ENCODE results near the gene COL21A1.
A peak's percentile ranks its signal among the peaks of the same experiment; 100 is the strongest.
"Not testable (repeated sequence)": the region's sequence is repeated elsewhere in the genome, so short reads cannot be mapped to it uniquely, and the experiment has no call there.

The COL21A1 gene

DNA sequence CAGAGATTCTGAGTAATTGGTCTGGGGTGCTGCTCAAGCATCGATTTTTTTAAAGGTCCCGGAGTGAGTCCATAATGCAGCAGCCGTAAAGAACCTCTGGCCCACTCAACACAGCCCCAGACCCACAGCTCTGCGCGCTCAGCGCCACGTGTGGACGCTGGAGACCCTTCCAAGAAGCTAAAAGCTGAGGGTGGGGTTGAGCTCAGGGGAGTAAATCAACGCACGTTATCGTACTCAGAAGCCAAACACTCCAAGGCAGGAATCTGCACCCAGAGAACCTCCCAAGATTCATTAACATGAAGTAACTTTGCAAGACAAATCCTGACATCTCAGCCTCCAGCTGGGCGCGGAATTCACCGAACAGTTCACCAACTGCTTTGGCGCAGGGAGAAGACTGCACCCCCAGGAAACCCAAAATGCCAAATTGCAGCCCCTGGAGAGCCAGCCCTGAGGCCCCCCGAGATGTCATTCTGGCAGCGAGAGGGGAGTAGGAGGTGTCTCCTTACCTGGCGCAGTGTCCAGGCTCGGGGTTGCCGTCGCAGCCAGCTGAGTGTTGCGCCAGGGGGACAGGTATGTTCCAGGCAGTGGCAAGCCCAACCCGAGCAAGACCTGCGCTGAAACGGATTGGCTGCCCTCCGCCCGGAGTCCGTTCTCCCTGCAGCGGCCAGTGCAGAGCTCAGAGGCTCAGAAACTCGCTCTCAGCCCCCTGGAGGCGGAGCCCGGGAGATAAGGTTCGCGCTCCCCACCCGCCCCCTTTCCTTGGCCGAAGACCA lies at the start of gene COL21A1:
COL21A1 (minus strand) TSS at position 700 of the 773 bp plus-strand sequence. CDS start 64,962 bp downstream, outside the sequence.
- peak; percentile 9 for DNase-seq

DNA sequence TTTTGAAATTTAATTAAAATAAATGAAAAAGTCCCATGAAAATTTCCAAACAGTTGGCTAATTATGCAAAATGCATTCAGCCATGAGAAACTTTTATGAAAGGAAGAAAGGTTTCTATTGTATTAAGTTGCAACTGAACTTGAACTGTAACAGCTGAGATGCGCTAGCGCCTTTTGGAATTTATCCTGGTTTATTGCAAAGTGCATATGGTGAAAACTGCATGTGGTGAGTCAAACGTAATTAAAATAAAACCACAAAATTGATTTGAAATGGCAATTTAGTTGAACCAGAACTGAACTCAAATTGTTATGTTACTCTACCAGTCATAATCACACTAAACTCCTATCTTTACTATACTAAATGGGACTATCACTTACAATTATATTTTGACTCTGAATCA lies 46.4 kb upstream of the COL21A1 start:
- peak; percentile 28 for DNase-seq

DNA sequence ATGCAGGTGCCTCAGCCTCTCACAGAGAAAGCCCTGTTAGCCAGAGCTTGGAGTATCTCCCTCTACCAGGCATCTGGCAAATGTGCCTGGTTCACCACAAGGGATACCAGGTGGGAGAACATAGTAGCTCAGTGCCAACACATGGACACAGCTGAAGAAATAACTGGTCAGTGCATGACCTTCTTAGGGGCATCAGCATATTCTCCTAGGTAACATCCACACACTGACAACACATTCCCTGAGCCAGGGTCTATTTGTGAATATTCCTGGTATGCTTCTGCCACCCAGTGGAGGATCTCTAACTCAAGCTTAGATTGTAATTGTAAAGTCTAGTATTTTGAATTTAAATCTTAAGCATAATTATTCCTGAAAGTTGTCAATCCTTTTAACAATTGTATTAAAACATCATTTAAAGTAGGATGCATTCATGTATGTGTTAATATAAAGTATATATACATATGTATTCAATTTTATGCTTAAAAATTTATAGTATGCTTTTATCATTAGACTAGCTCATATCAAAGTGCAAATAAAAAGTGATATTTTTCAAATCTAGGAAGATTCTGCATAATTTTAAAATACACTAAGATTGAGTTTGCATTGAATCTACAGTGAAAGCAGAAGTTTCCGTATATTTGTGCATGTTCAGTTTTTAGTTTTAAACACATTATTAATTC lies 45.3 kb upstream of the COL21A1 start:
- DNase-seq = peak; percentile 60

DNA sequence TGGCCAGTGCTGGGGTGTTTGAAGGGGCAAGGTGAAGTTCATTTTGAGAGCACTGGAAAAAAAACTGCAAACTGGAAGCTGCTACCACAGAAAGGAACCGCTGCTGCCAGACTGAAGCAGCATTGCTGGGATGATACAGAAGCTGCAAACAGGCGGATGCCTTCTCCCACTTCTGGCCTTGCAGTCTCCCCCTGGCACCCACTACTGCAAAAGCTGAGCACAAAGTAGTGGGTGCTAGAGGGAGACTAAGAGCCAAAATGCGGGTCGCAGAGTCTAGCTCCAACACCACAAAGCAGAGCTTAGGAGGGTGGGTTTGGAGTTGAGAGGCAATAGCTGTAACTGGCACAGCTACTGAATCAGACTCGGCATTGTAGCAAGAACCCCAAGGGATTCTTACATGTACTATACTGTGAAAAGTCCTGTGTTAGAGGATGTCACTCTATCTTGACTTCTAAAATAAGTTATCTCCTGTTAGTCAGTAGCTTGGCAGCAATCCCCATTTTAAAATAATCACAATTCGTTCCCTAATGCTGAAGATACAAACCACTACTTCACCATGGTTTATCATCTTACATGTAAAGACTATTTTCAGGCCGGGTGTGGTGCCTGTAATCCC lies 44.0 kb upstream of the COL21A1 start:
- DNase-seq = no peak

DNA sequence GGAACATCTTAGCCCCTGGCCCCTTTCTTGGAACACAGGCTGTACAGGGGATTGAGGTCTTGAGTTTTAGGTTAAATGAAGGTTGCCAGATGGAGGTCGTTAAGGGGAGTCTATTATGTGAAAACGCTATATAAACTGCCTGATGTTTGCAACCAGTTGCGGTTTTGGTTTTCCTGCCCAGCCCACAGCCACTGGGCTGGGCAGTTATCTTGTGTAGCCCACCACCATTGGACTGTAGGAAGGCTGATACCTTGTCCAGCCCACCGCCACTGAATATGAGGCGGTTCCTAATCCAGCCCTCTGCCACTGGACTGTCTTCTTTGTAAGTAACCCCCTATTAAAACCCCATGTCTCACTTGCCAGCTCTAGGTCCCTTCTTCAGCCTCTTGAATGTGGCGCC lies 42.3 kb upstream of the COL21A1 start:
- DNase-seq = no peak

DNA sequence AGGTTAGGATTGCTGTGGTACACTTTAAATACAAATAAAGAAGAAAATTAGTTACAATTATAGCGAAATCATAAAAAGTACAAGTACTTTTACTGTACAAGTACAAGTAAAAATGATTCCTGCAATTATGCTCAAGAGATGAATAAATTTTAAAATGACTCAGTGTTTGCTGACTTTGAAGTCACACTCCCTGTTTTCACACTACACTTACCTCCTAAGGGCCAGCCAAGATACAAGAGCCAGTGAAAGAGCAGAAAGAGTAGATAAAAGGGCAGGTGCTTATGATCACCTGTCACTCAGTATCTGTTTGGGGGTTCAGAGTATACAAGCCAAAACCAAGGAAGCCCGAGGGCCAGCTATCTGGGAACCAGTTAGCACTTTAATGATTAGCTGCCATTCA lies 41.0 kb upstream of the COL21A1 start:
- DNase-seq = no peak

DNA sequence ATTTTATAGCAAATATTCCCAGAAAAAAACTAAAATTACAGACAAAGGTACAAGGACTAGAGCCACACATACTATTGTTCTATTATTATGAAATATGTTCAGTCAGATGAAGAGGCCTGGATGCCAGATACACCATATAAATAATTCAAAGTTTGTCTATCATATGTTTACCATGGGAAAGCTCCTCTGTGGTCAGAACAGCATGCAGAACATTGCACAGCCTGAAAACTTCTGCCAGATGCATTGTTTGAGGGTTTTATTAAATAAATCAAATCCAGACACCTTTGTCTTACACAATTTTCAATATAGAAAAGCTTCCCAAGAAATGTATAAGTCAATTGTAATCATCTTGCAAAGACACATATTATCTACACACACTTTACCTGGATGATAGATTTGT lies 35.0 kb upstream of the COL21A1 start:
- DNase-seq = no peak

DNA sequence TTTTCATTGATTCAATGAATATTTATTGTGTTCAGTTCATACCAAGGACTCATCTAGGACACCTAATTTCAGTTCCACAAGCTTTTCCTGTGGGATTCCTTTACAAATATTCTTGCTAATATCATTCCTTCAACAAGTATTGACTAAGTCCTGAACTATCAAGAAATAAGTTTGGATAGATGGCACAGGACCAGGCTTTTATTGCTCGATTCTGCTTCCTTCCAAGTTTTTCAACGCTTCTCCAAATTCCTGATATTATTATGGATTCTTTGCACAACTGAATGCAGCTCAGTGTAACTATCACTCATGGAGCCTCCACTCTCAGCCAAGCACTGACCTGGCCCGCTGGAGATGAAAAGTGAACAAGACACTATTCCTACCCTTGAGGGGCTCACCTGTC lies 32.7 kb upstream of the COL21A1 start:
- DNase-seq = no peak

DNA sequence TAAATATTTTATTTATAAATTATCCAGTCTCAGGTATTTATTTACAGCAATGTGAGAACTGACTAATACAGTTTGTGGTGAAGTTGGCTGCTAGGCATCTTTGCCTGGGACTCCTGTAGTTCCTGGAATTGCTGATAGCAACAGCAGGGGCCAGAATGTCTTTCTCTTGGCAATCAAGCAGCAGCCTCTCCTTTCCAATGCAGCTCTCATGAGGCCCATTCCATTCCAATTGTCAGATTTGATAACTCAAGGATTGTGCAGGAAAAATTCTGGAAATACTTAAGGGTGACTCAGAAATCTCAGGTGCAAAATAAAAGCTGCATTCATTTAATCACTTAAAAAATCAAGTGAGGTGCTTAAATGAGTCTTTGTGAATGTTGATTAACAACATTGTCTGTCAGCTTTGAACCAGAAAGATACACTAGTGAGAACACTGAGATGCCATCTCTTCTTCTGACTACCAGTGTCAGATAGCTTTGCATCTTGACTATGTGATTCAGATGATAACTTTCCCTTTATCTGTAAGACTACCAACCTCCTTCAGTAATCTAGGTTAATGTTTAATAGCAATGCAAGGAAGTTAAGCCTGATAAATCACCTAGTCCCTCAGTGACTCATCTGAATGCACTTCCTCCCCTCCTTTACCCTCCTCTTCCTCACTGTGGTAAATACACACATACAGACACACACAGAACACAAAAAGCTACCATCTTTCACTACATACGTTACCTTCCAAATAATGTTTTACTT lies 32.1 kb upstream of the COL21A1 start:
- DNase-seq = no peak

DNA sequence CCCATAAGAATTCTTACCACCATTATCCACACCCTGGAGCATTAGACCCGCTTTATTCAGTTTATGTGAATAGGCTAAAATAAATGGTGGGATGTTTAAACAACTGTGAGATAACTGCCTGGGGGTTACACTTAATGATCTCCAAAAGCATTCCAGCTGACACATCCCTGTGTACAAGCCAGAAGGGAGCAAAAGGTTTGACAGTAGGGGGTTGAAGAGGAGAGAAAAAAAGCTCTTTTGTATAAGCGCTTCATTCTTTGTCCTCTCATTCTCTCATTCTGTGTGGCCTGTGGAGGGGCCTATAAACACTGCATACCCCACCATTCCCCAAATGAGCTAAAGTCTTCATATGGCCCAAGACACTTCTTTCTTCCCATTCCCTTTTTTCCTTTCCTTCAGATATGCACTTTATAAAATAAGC lies 30.8 kb upstream of the COL21A1 start:
- DNase-seq = no peak

DNA sequence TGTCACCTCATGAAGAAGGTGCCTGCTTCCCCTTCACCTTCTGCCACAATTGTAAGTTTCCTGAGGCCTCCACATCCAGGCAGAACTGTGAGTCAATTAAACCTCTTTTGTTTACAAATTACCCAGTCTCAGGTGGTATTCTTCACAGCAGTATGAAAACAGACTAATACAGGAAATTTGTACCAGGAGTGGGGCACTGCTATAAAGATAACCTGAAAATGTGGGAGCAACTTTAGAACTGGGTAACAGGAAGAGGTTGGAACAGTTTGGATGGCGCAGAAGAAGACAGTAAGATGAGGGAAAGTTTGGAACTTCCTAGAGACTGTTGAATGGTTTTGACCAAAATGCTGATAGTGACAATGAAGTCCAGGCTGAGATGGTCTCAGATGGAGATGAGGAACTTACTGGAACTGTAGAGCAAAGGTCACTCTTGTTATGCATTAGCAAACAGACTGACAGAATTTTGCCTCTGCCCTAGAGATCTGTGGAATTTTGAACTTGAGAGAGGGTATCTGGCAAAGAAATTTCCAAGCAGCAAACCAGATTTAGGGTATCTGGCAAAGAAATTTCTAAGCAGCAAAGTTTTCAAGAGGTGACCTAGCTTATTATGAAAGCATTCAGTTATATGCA lies 23.5 kb upstream of the COL21A1 start:
- DNase-seq = no peak

DNA sequence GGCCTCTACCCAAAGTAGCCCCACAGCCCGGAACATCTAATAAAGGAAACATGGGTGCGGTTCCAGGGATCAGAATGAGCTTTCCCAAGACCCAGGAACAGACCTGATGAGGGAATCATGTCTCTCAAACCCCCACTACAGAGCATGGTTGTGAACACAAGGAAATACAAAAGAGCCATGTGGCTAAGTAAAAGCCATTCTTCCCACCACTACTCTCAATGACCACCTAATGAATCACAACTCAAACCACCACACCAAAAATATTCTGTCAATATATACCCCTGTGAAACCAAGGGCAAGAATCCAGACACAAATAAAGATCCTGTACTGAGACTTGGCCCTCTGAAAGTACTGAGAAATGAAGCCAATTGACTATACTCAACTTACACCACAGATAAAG lies 20.9 kb upstream of the COL21A1 start:
- DNase-seq = no peak

DNA sequence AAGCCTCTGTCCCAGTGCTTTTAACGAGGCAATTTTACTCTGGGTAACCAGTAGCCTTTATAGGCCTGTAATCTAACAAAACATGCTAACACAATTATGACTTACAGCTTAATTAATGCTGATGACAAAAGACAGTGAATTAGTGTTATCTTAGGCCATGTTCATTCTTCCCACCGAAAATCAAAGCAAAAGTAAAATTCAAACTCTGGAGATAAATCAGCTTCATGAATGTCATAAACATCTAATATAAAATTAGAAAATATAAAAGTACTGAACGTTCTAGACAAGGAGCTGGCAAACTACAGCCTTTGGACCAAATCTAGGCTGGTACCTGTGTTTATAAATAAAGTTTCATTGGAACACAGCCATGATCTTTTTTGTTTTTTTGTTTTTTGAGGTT lies 18.6 kb upstream of the COL21A1 start:
- DNase-seq = no peak

DNA sequence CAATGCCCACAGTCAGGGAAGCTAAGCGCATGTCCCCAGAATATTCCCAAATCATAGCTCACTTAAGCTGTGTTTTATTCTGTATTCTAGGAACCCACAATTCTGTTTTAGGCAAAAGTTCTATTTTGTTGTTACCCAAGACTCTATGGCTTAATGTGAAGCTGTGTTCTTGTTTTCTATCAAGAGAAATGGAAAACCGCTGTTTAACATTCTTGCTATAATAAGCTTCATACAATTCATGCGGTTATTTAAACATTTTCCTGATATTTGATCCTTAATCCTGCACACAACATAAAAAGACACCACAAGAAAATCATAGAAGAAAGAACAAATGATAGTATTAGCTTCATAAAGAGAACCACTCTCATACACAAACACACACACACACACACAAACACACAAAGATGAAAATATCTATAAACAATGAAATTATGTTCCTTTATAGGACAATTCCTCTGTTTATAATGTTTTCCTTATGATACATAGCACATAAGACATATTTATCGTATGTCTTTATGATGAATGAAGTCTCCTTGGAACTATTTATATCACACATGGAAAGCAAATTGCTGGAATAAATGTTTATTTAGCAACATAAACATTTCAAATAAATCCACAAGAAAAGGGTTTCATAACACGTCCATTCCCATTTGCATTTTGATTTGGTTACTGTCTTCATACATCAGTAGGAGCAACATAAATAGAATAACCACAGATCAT lies 16.4 kb upstream of the COL21A1 start:
- no peak for DNase-seq

DNA sequence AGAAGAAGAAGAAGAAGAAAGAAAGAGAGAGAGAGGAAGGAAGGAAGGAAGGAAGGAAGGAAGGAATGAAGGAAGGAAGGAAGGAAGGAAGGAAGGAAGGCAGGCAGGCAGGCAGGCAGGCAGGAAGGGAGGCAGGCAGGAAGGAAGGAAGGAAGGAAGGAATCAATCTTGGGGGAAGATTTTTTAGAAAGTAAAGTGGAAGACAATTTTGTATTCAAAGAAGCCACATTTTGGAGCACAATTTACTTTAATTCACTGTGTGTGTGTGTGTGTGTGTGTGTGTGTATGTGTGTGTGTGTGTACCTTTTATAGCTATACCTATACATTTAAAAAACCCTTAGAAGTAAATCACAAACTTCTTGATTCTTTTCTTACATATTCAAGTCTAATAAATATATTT lies 13.2 kb upstream of the COL21A1 start:
- DNase-seq = not testable (repeated sequence)

DNA sequence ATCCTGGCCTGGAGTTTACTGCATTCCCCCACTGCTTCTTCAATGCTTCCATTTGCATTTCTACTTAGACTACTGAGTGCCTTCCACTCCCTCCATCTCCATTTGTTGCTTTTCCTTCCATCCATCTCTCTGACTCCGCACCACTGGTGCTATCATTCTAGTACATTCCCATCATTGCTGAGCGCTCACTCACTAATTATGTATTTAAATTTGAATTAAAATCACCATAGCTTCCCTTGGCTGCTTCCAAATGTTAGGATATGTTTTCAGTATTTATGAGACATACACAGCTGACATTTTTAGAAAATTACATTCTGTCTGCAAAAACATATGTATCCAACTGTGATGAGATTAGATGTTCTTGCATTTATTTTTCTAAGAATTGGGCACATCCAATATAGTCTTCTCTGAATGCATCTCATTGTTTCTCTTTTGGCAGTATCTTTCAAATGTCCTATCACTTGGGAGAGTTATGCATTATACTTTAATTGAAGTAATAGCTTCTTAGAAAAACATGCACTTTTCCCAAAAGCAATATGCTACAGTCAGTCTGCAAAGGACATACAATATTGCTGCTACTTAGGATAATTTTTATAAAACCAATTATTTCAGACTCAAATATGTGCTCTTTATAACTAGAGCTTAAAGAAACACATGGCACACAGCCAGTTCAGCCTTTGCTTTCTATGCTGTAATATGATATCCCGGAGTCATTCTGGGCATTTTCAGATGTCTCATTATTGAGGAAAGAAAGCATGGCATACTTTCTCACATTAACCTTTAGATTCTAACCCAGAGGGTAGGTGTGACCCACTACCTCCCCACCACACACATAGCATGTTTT lies 12.1 kb upstream of the COL21A1 start:
- DNase-seq = peak; percentile 3

DNA sequence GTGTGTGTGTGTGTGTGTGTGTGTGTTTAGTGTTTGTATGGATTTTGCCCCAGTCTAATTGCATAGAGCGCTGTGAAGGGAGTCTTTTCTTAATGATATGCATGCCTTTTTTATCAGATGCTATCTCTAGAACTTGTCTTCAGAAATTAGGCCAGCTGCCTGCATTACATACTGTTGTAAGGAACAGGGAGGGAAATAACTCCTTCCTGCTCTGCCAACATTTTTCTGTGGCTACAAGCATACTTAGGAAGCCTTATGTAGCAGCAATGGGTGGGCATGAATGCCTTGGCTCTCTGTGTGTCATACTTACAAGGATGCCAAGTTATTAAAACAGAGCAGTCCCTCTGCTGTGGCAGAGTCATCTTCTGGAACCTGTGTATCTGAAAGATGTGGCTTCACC lies 8.0 kb upstream of the COL21A1 start:
- DNase-seq = no peak

DNA sequence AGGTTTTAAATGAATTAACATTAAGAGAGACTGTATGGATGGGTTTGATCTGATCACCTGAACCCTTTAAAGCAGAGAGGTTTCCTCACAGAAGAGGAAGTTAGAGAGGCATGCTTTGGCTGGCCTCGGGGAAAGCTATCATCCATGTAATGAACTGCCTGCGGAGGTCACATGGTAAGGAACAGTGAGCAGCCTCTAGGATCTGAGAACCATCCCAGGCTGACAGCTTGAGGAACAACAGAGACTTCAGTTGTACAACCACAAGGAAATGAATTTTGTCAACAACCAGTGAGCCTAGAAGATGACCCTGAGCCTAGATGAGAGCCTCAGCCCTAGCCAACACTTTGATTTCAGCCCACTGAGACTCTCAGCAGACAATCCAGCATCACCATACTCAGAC lies 2.9 kb upstream of the COL21A1 start:
- no peak for DNase-seq

DNA sequence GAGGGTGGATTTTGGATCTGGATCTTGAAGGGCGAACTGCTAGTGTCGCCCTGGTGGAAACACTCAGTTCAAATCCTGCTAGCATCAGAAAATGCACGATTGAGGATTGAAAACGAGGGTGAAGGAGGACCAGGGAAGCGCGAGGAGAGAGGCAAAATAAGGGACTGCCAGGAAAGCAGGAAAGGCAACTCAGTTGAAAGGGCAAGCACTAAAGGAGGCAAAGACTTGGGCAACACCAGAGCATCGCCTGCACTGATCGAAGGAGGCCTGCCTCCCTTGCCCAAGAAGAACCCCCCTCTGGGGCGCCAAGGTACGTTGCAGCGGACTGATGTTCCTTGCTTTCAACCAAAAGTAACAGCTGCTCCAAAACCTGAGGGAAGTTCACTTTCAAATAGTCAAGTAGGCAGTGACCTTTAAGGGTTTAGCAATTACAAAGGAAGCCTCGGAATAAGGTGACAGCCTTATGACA lies 308 bp upstream of the COL21A1 start:
- no peak for DNase-seq

DNA sequence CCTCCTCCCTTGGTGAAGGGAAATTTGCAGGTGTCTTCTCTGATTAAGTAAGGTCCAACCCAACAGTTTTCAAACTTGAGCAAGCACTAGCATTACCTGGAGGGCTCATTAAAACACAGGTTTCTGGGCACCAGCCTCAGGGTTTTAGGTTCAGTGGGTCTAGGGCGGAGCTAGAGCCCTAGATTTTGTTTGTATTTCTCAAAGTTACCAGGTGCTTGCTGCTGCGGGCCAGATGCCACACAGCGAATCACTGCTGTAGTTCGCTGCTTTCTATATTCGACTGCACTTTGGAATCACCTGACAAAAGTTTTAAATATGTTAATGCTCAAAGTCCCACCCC lies 869 bp downstream of the COL21A1 start:
- DNase-seq = no peak

DNA sequence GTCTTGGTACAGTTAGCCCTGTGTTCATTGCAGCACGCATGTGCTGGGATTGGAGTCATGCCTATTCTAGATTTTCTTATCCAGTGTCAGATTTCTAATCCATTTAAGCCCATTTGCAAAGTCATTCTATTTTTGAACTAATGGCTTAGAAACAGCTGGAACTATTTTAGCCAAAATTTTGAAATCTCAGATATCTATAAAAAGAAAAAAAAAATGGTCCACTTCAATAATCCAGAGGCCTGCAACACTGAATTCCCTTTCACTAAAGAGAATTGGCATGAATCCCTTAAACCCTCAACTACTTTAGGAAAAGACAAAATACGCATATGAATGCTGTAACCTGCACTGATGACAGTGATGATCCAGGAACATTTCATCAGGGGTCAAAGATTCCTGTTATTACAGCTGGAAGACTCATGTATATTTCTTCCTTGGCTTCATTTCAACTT lies 1.5 kb downstream of the COL21A1 start:
- no peak for DNase-seq

All from NCI-H526 treated with DMSO at 0.1 percent for 48 hours (cell line).